Upper lobe of right lung (tissue), 1 donor: ENCODE data around the gene DCN. TPM values are rescaled to one million over a fixed set of nuclear protein-coding genes. Genes with fewer than 3 reads are reported as not detected.

Experiments used
- ATAC-seq: fragments of 200-7000 bp; cut with Tn5 transposase; one replicate; pipeline ENCODE4 v1.9.1; 2020; ENCODE audit warnings: mild to moderate bottlenecking, moderate library complexity
- DNase-seq: peaks from one replicate; pipeline ENCODE4 v3.0.0-alpha.2; 2020
- H3K27ac ChIP-seq: fragments of 200-600 bp; one replicate; pipeline ENCODE4 v1.8.0; 2022
- H3K27me3 ChIP-seq: fragments of 200-600 bp; one replicate; pipeline ENCODE4 v1.8.0; 2022; ENCODE audit warnings: mild to moderate bottlenecking
- H3K36me3 ChIP-seq: fragments of 200-600 bp; one replicate; pipeline ENCODE4 v1.8.0; 2022
- H3K4me1 ChIP-seq: fragments of 200-600 bp; one replicate; pipeline ENCODE4 v1.8.0; 2022
- H3K4me3 ChIP-seq: fragments of 200-600 bp; one replicate; pipeline ENCODE4 v1.8.0; 2022; ENCODE audit warnings: mild to moderate bottlenecking
- H3K9me3 ChIP-seq: fragments of 200-600 bp; one replicate; pipeline ENCODE4 v1.8.0; 2022
- intact Hi-C: fragments of 100-400 bp; cut with DNase I; formaldehyde crosslinking; loops from one replicate; pipeline ENCODE4 v1.11.0; 2022
- total RNA-seq: library from RNA; stranded (reverse); fragmentation: NEBNext Ultra II Directional; extraction: Animal tissue kit (Norgen Biotek cat#: 25700); gene quantifications from one replicate; pipeline ENCODE4 v1.2.1, GENCODE V29; 2021
- TF ChIP-seq, protein P1 (sequence below): fragments of 200-600 bp; IDR thresholded peaks from one replicate; pipeline ENCODE4 v1.8.0; 2022; ENCODE audit warnings: antibody characterized with exemption
- donor health status: DM: no; HTN: yes; CAD: no; lungs with severe emphysema.

Gene DCN
- total RNA-seq, 1 donor from 2014 or later, result 753 TPM

DNA sequence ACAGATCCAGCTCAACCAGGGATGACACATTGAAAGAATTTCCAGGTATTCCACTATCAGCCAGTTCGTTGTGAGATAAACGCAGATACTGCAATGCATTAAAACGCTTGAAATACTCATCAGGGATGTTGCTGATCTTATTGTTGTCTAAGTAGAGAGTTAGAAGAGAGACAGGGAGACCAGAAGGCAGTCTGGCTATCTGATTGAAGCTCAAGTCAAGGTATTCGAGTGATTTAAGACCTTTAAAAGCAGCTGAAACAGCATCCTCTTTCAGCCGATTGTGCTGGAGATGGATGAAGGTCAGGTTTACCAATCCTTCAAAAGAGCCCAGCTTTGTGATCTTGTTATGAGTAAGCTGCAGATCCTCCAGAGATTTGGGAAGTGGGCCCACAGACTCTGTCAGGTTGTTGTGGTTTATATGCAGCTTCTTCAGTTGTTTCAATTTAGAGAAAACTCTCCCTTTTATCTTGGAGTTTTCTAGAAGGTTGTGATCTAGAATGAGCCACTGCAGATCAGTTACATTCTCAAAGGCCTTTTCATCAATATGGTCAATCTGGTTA, 74.3 kb downstream of the DCN start:
- Histone ChIP-seq H3K36me3 (no peaks in the 10 kb centered on the region), H3K27me3 (no peaks in the 10 kb centered on the region), H3K4me3 (peak overlapping the region; percentile 41), H3K9me3 (no peaks in the 10 kb centered on the region), H3K4me1 (no peaks in the 10 kb centered on the region), H3K27ac (no peak overlapping the region)
- no peak for DNase-seq
- ATAC-seq, result no peak
- intact Hi-C loops, result no loop called here
- TF ChIP-seq, protein P1, sequence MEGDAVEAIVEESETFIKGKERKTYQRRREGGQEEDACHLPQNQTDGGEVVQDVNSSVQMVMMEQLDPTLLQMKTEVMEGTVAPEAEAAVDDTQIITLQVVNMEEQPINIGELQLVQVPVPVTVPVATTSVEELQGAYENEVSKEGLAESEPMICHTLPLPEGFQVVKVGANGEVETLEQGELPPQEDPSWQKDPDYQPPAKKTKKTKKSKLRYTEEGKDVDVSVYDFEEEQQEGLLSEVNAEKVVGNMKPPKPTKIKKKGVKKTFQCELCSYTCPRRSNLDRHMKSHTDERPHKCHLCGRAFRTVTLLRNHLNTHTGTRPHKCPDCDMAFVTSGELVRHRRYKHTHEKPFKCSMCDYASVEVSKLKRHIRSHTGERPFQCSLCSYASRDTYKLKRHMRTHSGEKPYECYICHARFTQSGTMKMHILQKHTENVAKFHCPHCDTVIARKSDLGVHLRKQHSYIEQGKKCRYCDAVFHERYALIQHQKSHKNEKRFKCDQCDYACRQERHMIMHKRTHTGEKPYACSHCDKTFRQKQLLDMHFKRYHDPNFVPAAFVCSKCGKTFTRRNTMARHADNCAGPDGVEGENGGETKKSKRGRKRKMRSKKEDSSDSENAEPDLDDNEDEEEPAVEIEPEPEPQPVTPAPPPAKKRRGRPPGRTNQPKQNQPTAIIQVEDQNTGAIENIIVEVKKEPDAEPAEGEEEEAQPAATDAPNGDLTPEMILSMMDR, result no peak

DNA sequence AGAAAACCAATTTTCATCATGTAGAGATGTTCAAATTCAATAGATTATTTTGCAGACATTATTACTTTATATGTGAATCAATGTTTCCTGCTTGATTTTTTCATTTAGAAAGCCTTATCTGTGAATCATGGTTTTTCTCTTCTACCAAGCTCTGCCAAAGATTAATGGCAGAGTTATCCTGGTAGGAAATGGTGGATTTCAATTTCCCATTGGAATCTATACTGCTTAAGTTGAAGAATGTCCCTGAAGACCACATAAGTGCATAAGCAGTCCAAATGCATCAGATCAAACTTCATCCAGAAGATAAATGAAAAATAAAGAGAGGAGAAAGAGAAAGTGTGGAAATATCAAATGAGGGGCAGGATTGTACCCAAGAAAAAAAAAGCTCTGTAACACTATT, 76.3 kb downstream of the DCN start:
- no peak overlapping the region for H3K27ac ChIP-seq
- no peaks in the 10 kb centered on the region for H3K9me3 ChIP-seq
- intact Hi-C loops, result no loop called here
- DNase-seq, result no peak
- H3K36me3 ChIP-seq, result no peaks in the 10 kb centered on the region
- no peak for ATAC-seq
- peak overlapping the region; percentile 21 for H3K4me3 ChIP-seq
- TF ChIP-seq, protein P1, result no peak
- no peaks in the 10 kb centered on the region for H3K27me3 ChIP-seq
- H3K4me1 ChIP-seq, result no peaks in the 10 kb centered on the region

DNA sequence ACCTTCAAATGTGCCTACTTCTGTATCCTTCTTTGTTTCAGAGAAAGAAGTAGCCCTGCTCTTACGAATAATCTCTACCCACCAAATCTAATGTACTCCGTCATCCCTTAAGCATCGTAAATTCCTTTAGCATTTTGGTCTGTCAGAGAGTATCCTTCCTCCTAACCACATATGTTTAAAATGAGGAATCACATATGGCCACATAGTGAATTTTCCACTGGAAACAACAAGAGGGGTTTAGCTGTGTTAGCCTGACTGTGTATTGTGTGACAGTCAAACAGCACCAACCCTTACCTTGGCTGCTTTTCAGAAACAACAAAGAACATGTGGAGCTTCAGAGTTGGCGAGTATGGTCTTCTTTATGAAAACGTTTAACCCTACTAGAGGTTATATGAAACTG, 76.8 kb downstream of the DCN start:
- ATAC-seq (no peak), DNase-seq (no peak)
- intact Hi-C loops, result no loop called here
- Histone ChIP-seq H3K9me3 (no peaks in the 10 kb centered on the region), H3K4me1 (no peaks in the 10 kb centered on the region), H3K4me3 (peak overlapping the region; percentile 21), H3K27ac (no peak overlapping the region), H3K36me3 (no peaks in the 10 kb centered on the region), H3K27me3 (no peaks in the 10 kb centered on the region)
- TF ChIP-seq, protein P1, result no peak

DNA sequence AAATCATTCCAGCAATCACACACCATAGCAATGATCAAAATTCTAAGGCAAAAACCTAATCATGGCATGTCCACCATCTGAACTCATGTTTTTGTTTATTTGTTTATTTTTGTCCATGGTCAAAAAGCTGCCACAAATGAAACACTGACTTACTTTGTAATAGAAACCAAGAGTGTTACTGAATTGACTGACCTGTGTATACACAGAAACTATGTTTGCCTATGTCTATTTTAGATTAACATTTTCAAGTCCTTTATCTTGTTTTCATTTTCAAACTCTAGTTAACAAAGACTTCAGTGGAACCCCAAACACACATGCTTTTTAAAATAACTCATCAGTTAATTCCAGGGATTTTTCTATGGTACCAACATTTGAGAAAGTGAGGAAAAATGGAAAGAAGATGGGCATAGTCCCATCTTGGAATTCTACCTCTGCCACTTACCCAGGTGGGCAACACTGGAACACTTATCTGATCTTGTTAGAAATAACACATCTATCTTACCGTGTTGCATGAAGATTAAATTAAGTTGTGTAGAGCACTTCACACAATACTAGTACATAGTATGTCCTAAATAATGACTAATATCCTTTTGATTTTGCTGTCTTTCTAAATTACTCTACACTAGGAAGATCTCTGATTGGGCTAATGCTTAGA, 77.7 kb downstream of the DCN start:
- H3K27me3 ChIP-seq, result no peaks in the 10 kb centered on the region
- no peak overlapping the region for H3K27ac ChIP-seq
- no peak for ATAC-seq
- TF ChIP-seq, protein P1, result no peak
- intact Hi-C loops, result no loop called here
- H3K4me3 ChIP-seq, result peak overlapping the region; percentile 21
- no peak for DNase-seq
- H3K4me1 ChIP-seq, result no peaks in the 10 kb centered on the region
- no peaks in the 10 kb centered on the region for H3K9me3 ChIP-seq
- H3K36me3 ChIP-seq, result no peaks in the 10 kb centered on the region

DNA sequence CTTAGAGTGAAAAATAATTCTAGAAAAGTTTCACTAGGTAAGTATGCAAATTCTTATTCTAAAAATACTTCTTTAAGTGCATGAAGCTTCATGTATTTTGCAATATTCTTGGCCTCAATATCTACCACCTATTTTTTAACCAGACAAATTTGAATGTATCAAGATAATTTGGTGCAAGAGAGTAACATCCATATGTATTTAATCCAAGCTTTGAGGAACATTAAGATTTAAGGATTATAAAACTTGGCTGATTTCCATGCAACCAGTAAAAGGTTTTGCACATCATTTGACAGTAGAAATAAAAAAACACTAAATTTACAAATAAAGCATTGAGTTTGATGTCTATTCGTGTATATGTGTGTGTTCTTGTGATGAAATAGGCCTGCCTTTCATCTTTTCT, 79.0 kb downstream of the DCN start:
- DNase-seq, result no peak
- TF ChIP-seq, protein P1, result no peak
- Histone ChIP-seq H3K27me3 (no peaks in the 10 kb centered on the region), H3K9me3 (no peaks in the 10 kb centered on the region), H3K36me3 (no peaks in the 10 kb centered on the region), H3K27ac (no peak overlapping the region), H3K4me3 (no peak overlapping the region), H3K4me1 (no peaks in the 10 kb centered on the region)
- ATAC-seq, result no peak
- intact Hi-C loops, result no loop called here
